ENCODE data around the gene BANK1. TPM values are rescaled to one million over a fixed set of nuclear protein-coding genes. Genes with fewer than 3 reads are reported as not detected.
A peak's percentile ranks its signal among the peaks of the same experiment; 100 is the strongest.

Gene BANK1
- total and polyA plus RNA-seq, 8 donors = 0.31 to 24.3 (median 2.1) TPM; not detected in 1

DNA sequence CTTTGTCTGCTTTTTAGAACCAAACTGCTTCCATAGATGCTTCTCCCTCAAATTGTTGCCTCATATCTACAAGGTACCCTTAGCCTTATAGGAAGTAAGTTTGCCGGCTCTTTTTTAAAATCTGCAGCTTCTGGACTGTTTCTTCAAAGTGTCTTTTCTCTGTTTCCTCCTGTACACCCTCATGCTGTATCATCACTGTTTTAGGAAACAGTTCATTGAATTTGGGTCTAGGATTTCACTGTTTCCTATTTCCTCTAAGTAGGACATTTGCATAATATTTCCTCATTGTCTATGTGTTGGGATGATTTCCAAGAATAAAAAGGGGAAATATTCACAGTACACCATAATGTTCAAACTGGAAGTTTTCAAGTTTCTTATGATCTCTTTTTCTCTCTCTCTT lies 43.0 kb downstream of the BANK1 start:
- Histone ChIP-seq H3K27me3 (no peaks in the 10 kb centered on the region), H3K27ac (no peak overlapping the region), H3K4me3 (no peak overlapping the region), H3K9me3 (no peaks in the 10 kb centered on the region), H3K4me1 (peaks cover 0 to 11% (median 0%) of the 10 kb centered on the region in 4 donors), H3K36me3 (no peaks in the 10 kb centered on the region)
- no peak for DNase-seq
- intact Hi-C loops (cut with DNase I; ENCODE audit: low total_unique reads) = no loop called here
- 75 to 82% (median 77%) methylated on average over 1 of the region's 1 CpG for WGBS, 5 donors
- no peak for TF ChIP-seq EP300 (IDR thresholded peaks at IDR 0.05)
- TF ChIP-seq, protein P1, sequence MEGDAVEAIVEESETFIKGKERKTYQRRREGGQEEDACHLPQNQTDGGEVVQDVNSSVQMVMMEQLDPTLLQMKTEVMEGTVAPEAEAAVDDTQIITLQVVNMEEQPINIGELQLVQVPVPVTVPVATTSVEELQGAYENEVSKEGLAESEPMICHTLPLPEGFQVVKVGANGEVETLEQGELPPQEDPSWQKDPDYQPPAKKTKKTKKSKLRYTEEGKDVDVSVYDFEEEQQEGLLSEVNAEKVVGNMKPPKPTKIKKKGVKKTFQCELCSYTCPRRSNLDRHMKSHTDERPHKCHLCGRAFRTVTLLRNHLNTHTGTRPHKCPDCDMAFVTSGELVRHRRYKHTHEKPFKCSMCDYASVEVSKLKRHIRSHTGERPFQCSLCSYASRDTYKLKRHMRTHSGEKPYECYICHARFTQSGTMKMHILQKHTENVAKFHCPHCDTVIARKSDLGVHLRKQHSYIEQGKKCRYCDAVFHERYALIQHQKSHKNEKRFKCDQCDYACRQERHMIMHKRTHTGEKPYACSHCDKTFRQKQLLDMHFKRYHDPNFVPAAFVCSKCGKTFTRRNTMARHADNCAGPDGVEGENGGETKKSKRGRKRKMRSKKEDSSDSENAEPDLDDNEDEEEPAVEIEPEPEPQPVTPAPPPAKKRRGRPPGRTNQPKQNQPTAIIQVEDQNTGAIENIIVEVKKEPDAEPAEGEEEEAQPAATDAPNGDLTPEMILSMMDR (IDR thresholded peaks at IDR 0.05) = no peak
- no peak for TF ChIP-seq POLR2A (IDR thresholded peaks at IDR 0.05)
- TF ChIP-seq POLR2AphosphoS5 (IDR thresholded peaks at IDR 0.05) = no peak

DNA sequence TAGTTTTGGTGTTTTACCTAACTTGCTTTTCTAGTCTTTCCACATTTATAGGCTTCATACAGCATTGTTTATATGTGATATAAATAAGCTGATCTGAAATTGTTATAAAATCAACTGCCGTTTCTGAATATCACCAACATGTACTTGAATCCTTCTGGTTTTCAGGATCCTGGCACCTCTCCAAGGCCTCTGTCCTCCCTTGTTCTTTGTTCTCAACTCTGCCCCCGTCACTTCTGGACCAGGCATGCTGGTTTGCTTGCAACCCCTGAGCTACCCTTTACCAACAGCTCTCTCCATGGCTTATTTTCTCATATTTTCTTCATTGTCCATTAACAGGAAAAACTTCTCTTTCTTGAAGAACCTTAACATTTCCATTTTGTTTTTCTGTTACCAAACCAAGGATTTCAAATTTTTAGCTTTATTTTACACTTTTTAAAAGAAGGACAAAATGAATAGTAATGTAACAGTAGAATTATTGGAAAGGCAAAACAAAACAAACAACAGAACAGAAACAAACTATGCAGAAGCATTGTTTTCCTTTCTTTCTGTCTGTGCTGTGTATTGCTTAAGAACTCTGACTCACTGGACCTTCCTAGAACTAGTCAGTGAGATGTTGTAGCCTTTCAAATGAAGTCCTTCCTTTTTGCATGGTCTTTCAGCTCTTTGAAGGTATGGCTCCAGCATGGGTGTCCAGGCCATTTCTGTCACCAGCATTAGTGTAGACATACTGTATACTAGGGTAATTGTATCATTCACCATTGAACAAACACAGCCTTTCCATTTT lies 44.8 kb downstream of the BANK1 start:
- Histone ChIP-seq H3K27me3 (no peaks in the 10 kb centered on the region), H3K9me3 (no peaks in the 10 kb centered on the region), H3K36me3 (no peaks in the 10 kb centered on the region), H3K27ac (no peak overlapping the region), H3K4me3 (no peak overlapping the region), H3K4me1 (peaks cover 0 to 11% (median 0%) of the 10 kb centered on the region in 4 donors)
- intact Hi-C loops (cut with DNase I; ENCODE audit: low total_unique reads) = no loop called here
- peak in 1 of 2 donors; percentile 61 for DNase-seq
- TF ChIP-seq POLR2AphosphoS5 (IDR thresholded peaks at IDR 0.05) = no peak
- TF ChIP-seq POLR2A (IDR thresholded peaks at IDR 0.05) = no peak
- 17 to 25% (median 17%) methylated on average over 2 of the region's 2 CpGs for WGBS, 5 donors

DNA sequence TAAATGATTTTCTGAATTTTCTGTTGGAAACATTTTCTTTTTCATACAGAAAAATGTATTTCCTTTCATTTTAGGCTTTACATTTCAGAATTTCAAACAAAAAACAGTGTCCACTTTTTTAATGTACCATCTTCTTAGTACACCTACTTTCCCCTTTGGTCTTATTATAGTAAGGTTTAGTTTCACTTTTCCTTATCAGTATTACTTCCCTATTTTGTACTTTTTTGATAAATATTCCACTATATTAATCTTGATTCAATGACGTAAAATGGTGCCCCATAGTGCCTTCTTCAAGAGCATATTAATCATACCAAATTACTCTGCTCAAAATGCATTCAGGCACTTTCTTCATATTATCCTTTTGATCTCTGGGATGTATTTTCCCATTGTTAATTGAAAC lies 52.5 kb downstream of the BANK1 start:
- no peaks in the 10 kb centered on the region for H3K4me1 ChIP-seq
- TF ChIP-seq POLR2AphosphoS5 (IDR thresholded peaks at IDR 0.05) = no peak
- no peak for TF ChIP-seq EP300 (IDR thresholded peaks at IDR 0.05)
- TF ChIP-seq, protein P1 (IDR thresholded peaks at IDR 0.05) = no peak
- no peak for TF ChIP-seq POLR2A (IDR thresholded peaks at IDR 0.05)
- intact Hi-C loops (cut with DNase I; ENCODE audit: low total_unique reads) = no loop called here
- no peaks in the 10 kb centered on the region for H3K27me3 ChIP-seq
- no peak for DNase-seq
- WGBS, 5 donors = 49 to 74% (median 60%) methylated on average over 1 of the region's 1 CpG
- no peaks in the 10 kb centered on the region for H3K36me3 ChIP-seq
- no peak overlapping the region for H3K4me3 ChIP-seq
- H3K27ac ChIP-seq = no peak overlapping the region
- no peaks in the 10 kb centered on the region for H3K9me3 ChIP-seq

DNA sequence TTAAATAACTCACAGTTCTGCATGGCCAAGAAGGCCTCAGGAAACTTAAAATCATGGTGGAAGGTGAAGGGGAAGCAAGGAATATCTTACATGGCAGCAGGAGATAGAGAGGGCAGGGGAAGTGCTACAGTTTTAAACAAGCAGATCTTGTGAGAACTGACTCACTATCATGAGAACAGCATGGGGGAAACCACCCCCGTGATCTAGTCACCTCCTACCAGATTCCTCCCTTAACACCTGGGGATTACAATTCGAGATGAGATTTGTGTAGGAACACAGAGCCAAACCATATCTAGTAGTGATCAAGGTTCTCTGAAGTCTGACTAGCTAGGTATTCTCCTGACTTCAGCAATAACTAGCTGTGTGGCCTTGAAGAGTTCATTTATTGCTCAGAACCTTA lies 56.0 kb downstream of the BANK1 start:
- 62 to 82% (median 70%) methylated on average over 2 of the region's 2 CpGs for WGBS, 5 donors
- intact Hi-C loops (cut with DNase I; ENCODE audit: low total_unique reads) = no loop called here
- no peak for DNase-seq

More for the DNA sequence above, 56.0 kb downstream of the BANK1 start:
- Histone ChIP-seq H3K4me3 (no peak overlapping the region), H3K27ac (no peak overlapping the region), H3K27me3 (no peaks in the 10 kb centered on the region), H3K4me1 (no peaks in the 10 kb centered on the region), H3K36me3 (no peaks in the 10 kb centered on the region), H3K9me3 (no peaks in the 10 kb centered on the region)
- TF ChIP-seq POLR2AphosphoS5 (IDR thresholded peaks at IDR 0.05) = no peak
- TF ChIP-seq, protein P1 (IDR thresholded peaks at IDR 0.05) = no peak
- TF ChIP-seq EP300 (IDR thresholded peaks at IDR 0.05) = no peak
- TF ChIP-seq POLR2A (IDR thresholded peaks at IDR 0.05) = no peak

Data from stomach (tissue), 9 donors.